WTC11 (cell line): ENCODE measurements around the gene ABHD4. TPM values are rescaled to one million over a fixed set of nuclear protein-coding genes. Genes with fewer than 3 reads are reported as not detected.

Experiments
- ATAC-seq: fragments of 200-7000 bp; cut with Tn5 transposase; 2 replicates; pipeline ENCODE4 v1.10.0; 2021; ENCODE audit warnings: mild to moderate bottlenecking, moderate library complexity
- CTCF ChIA-PET: fragments of 300-600 bp; sonication (Branson Sonifier 250); formaldehyde crosslinking; loops from one replicate; lab custom pipeline; 2021; ENCODE audit warnings: antibody characterized with exemption; lab: Charles Lee
- POLR2A ChIA-PET: fragments of 350-600 bp; sonication (Branson Sonifier 250); formaldehyde crosslinking; loops from one replicate; lab custom pipeline; 2021; ENCODE audit warnings: antibody characterized with exemption; lab: Charles Lee
- DNase-seq: peaks from one replicate; pipeline ENCODE4 v3.0.0; 2021; ENCODE audit warnings: low spot score
- H3K27ac Mint-ChIP-seq: 2 replicates; pipeline ENCODE4 v1.8.0; 2021; ENCODE audit warnings: mixed read lengths
- H3K27me3 Mint-ChIP-seq: 2 replicates; pipeline ENCODE4 v1.8.0; 2021; ENCODE audit warnings: low read depth, mild to moderate bottlenecking, moderate library complexity, mixed read lengths
- H3K36me3 Mint-ChIP-seq: 2 replicates; pipeline ENCODE4 v1.8.0; 2021; ENCODE audit warnings: mixed read lengths
- H3K4me1 Mint-ChIP-seq: 2 replicates; pipeline ENCODE4 v1.8.0; 2022; ENCODE audit warnings: mixed read lengths
- H3K4me3 Mint-ChIP-seq: 2 replicates; pipeline ENCODE4 v1.8.0; 2021; ENCODE audit warnings: mild to moderate bottlenecking, moderate library complexity, mixed read lengths
- H3K9me3 Mint-ChIP-seq: 2 replicates; pipeline ENCODE4 v1.8.0; 2021; ENCODE audit warnings: mixed read lengths
- AFF4 ChIP-seq: sonication (generic); formaldehyde crosslinking; IDR thresholded peaks from 2 replicates; pipeline ENCODE4 v1.8.1; 2023; ENCODE audit warnings: mild to moderate bottlenecking, missing genetic modification reagents, borderline replicate concordance
- ATF2 ChIP-seq: sonication (generic); formaldehyde crosslinking; IDR thresholded peaks from 2 replicates; pipeline ENCODE4 v1.8.1; 2022; ENCODE audit warnings: low read depth, missing genetic modification reagents, borderline replicate concordance
- ATF3 ChIP-seq: sonication (generic); formaldehyde crosslinking; conservative IDR thresholded peaks from 2 replicates; pipeline ENCODE4 v1.8.1; 2022; ENCODE audit warnings: mild to moderate bottlenecking, missing genetic modification reagents
- CTCF ChIP-seq: fragments of 200-600 bp; IDR thresholded peaks from 2 replicates; pipeline ENCODE4 v1.8.0; 2022; ENCODE audit warnings: antibody characterized with exemption
- E2F5 ChIP-seq: sonication (generic); formaldehyde crosslinking; IDR thresholded peaks from 2 replicates; pipeline ENCODE4 v1.8.1; 2022; ENCODE audit warnings: mild to moderate bottlenecking, moderate library complexity, missing genetic modification reagents
- ESRRA ChIP-seq: sonication (generic); formaldehyde crosslinking; IDR thresholded peaks from 2 replicates; pipeline ENCODE4 v1.8.1; 2022; ENCODE audit warnings: mild to moderate bottlenecking, missing genetic modification reagents, borderline replicate concordance
- GABPB1 ChIP-seq: sonication (generic); formaldehyde crosslinking; IDR thresholded peaks from 2 replicates; pipeline ENCODE4 v1.8.1; 2023; ENCODE audit warnings: mild to moderate bottlenecking, missing genetic modification reagents
- GRHL2 ChIP-seq: fragments of 250-450 bp; sonication (Bioruptor Pico); IDR thresholded peaks from 2 replicates; pipeline ENCODE4 v1.8.0; 2022; ENCODE audit warnings: mild to moderate bottlenecking, moderate library complexity; ENCODE audit not compliant: insufficient replicate concordance, severe bottlenecking
- GTF2I ChIP-seq: fragments of 250-450 bp; sonication (Bioruptor Pico); conservative IDR thresholded peaks from 2 replicates; pipeline ENCODE4 v1.4.0; 2021; ENCODE audit warnings: mild to moderate bottlenecking
- JUN ChIP-seq: sonication (generic); formaldehyde crosslinking; IDR thresholded peaks from 2 replicates; pipeline ENCODE4 v1.8.0; 2023; ENCODE audit warnings: mild to moderate bottlenecking, missing genetic modification reagents
- MLX ChIP-seq: sonication (generic); formaldehyde crosslinking; IDR thresholded peaks from 2 replicates; pipeline ENCODE4 v1.8.1; 2023; ENCODE audit warnings: mild to moderate bottlenecking, missing genetic modification reagents, moderate library complexity
- NR1H2 ChIP-seq: sonication (generic); formaldehyde crosslinking; IDR thresholded peaks from 2 replicates; pipeline ENCODE4 v1.9.0; 2021; ENCODE audit warnings: mild to moderate bottlenecking, moderate library complexity, missing genetic modification reagents
- OVOL2 ChIP-seq: fragments of 250-450 bp; sonication (Bioruptor Pico); IDR thresholded peaks from 2 replicates; pipeline ENCODE4 v1.9.0; 2021; ENCODE audit warnings: mild to moderate bottlenecking, borderline replicate concordance
- PRDM15 ChIP-seq: sonication (generic); formaldehyde crosslinking; IDR thresholded peaks from 2 replicates; pipeline ENCODE4 v1.8.0; 2022; ENCODE audit warnings: missing genetic modification reagents
- ZNF138 ChIP-seq: sonication (generic); formaldehyde crosslinking; conservative IDR thresholded peaks from 2 replicates; pipeline ENCODE4 v1.8.1; 2022; ENCODE audit warnings: mild to moderate bottlenecking, moderate library complexity, missing genetic modification reagents
- ZNF263 ChIP-seq: sonication (generic); formaldehyde crosslinking; IDR thresholded peaks from 2 replicates; pipeline ENCODE4 v1.8.1; 2022; ENCODE audit warnings: low read depth, mild to moderate bottlenecking, moderate library complexity, missing genetic modification reagents
- ZNF423 ChIP-seq: fragments of 250-450 bp; sonication (Bioruptor Pico); IDR thresholded peaks from 2 replicates; pipeline ENCODE4 v2.1.2; 2022; ENCODE audit warnings: mild to moderate bottlenecking, moderate library complexity
- total RNA-seq: library from RNA; stranded (reverse); gene quantifications from 3 replicates; pipeline ENCODE4 v1.2.3, GENCODE V29; 2021
- TF ChIP-seq, protein P1 (sequence below): sonication (generic); formaldehyde crosslinking; IDR thresholded peaks from 2 replicates; pipeline ENCODE4 v1.8.0; 2022; ENCODE audit warnings: mild to moderate bottlenecking, missing genetic modification reagents

The ABHD4 gene
- total RNA-seq, 1 experiment from 2014 or later: 33.9 TPM

DNA sequence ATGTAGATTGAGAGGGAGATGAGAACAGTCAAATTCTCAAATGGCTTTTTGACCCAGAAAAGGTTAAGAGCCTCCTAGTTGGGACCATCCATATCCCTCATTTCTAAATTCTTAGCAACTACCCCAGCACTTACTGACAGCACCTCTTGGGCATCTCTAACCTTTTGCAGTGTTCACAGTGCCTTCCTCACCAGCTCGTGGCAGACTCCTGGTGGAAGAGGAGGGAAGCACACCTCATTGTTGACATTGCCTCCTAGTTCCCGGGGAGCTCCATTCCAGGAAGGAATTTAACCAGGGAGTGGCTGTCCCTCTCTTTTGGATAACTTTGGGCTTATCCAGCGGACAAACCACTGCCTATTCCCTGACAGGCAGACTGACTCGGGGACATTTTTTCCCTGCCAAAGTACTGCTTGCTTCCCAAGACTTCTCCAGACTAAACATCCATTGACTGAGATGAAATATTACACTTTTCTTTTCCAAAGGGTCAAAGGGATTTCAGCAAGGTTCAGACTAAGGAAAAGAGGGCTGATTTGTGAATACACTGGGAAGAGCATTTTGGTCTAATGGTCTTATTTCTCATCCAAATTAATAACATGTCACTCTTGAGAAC is 55.0 kb downstream of the ABHD4 start:
- POLR2A ChIA-PET: interaction anchor here (1.0 kb wide), 2 partner anchors 64 to 83 kb away, joined by 3 to 4 read pairs; partner anchors contain the start of gene DAD1
- DNase-seq: peak; percentile 86
- H3K27ac Mint-ChIP-seq: no peak overlapping the region
- H3K4me1 Mint-ChIP-seq: 0 out of 2 replicates have a peak, but pooled peaks cover 3% of the 10 kb centered on the region
- H3K36me3 Mint-ChIP-seq: no peaks in the 10 kb centered on the region
- ATAC-seq: peak; percentile 99
- H3K9me3 Mint-ChIP-seq: no peaks in the 10 kb centered on the region
- CTCF ChIA-PET: interaction anchor here (0.6 to 4.3 kb wide), 56 partner anchors 8 to 333 kb away, joined by 3 to 90 read pairs (median 5); partner anchors contain the start of genes ABHD4, DAD1, LRP10 and OR6J1
- H3K4me3 Mint-ChIP-seq: no peak overlapping the region
- H3K27me3 Mint-ChIP-seq: no peaks in the 10 kb centered on the region; the same call in 1 of the 2 replicates
- no peak for TF ChIP-seq NR1H2
- TF ChIP-seq, protein P1, sequence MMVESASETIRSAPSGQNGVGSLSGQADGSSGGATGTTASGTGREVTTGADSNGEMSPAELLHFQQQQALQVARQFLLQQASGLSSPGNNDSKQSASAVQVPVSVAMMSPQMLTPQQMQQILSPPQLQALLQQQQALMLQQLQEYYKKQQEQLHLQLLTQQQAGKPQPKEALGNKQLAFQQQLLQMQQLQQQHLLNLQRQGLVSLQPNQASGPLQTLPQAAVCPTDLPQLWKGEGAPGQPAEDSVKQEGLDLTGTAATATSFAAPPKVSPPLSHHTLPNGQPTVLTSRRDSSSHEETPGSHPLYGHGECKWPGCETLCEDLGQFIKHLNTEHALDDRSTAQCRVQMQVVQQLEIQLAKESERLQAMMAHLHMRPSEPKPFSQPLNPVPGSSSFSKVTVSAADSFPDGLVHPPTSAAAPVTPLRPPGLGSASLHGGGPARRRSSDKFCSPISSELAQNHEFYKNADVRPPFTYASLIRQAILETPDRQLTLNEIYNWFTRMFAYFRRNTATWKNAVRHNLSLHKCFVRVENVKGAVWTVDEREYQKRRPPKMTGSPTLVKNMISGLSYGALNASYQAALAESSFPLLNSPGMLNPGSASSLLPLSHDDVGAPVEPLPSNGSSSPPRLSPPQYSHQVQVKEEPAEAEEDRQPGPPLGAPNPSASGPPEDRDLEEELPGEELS (CRISPR knock-in tag): no peak
- peak; percentile 68 for TF ChIP-seq CTCF
- no peak for TF ChIP-seq JUN (CRISPR knock-in tag)
- TF ChIP-seq PRDM15 (CRISPR knock-in tag): peak; percentile 74
- TF ChIP-seq ATF3 (CRISPR knock-in tag): no peak
- no peak for TF ChIP-seq ESRRA (CRISPR knock-in tag)
- TF ChIP-seq GTF2I (CRISPR knock-in tag): no peak
- no peak for TF ChIP-seq ZNF263 (CRISPR knock-in tag)
- no peak for TF ChIP-seq AFF4
- no peak for TF ChIP-seq OVOL2 (CRISPR knock-in tag)
- TF ChIP-seq GABPB1 (CRISPR knock-in tag): peak; percentile 36; the same call in 1 of the 2 replicates
- TF ChIP-seq MLX (CRISPR knock-in tag): no peak
- TF ChIP-seq ZNF138: no peak
- TF ChIP-seq ZNF423: no peak
- no peak for TF ChIP-seq GRHL2 (CRISPR knock-in tag)
- no peak for TF ChIP-seq E2F5 (CRISPR knock-in tag)
- no peak for TF ChIP-seq ATF2
